GM12878 (cell line): Measurements from ENCODE around the gene METAP1D. TPM values are rescaled to one million over a fixed set of nuclear protein-coding genes. Genes with fewer than 3 reads are reported as not detected.

Experiments
- ATAC-seq: fragments of 200-7000 bp; cut with Tn5 transposase; 3 replicates; pipeline ENCODE4 v1.9.1; 2020; ENCODE audit warnings: mild to moderate bottlenecking, moderate library complexity
- BruUV-seq: library from RNA; stranded (reverse); fragments of 400-500 nt; replicated peaks from 2 replicates; lab custom pipeline; 2021; lab: Mats Ljungman, UMichigan
- CTCF ChIA-PET: fragments of 300-600 bp; sonication (Branson Sonifier 250); formaldehyde crosslinking; extraction: SDS; loops from one replicate; lab custom pipeline; 2021; ENCODE audit warnings: inconsistent platforms; lab: Yijun Ruan, JAX
- POLR2A ChIA-PET: fragments of 350-600 bp; formaldehyde crosslinking; extraction: SDS; loops from one replicate; lab custom pipeline; 2021; ENCODE audit warnings: inconsistent platforms; lab: Charles Lee
- RAD21 ChIA-PET: fragments of 300-600 bp; sonication (Branson Sonifier 250); formaldehyde crosslinking; loops from one replicate; lab custom pipeline; 2023; ENCODE audit warnings: antibody characterized with exemption; ENCODE audit not compliant: unreplicated experiment; lab: Charles Lee
- SMC1A ChIA-PET: fragments of 300-600 bp; sonication (Branson Sonifier 250); formaldehyde crosslinking; loops from one replicate; lab custom pipeline; 2023; ENCODE audit not compliant: unreplicated experiment, uncharacterized antibody; lab: Charles Lee
- DNase-seq: peaks from one replicate; pipeline ENCODE4 v3.0.0-alpha.2; 2011; ENCODE audit warnings: low read depth, low spot score
- FAIRE-seq: peaks from 3 replicates; lab custom pipeline; 2011; peaks lifted over from hg19 to GRCh38; lab: Jason Lieb, UNC
- H2AFZ ChIP-seq: 2 replicates; pipeline ENCODE4 v1.6.0; 2011; ENCODE audit warnings: low read depth, low read length, control low read depth; ENCODE audit not compliant: control insufficient read depth
- H3K27ac ChIP-seq: 2 replicates; pipeline ENCODE4 v1.5.1; 2011; ENCODE audit warnings: control low read depth; ENCODE audit not compliant: control insufficient read depth, insufficient read depth
- H3K27me3 ChIP-seq, 2 experiments: replicated peaks in 1 of 2; 2 replicates each; pipeline versions ENCODE4 v1.6.0 to v1.6.1; 2011; ENCODE audit warnings: low read length in 1 of 2; ENCODE audit not compliant: control insufficient read depth in 2 of 2, insufficient read depth in 2 of 2
- H3K36me3 ChIP-seq, 2 experiments: 2 replicates each; pipeline ENCODE4 v1.5.1; 2011; ENCODE audit warnings: low read length in 1 of 2; ENCODE audit not compliant: control insufficient read depth in 2 of 2, insufficient read depth in 2 of 2
- H3K4me1 ChIP-seq: 2 replicates; pipeline ENCODE4 v1.6.1; 2011; ENCODE audit warnings: mild to moderate bottlenecking, low read length, moderate library complexity, mixed read lengths; ENCODE audit not compliant: control insufficient read depth, insufficient read depth
- H3K4me2 ChIP-seq: 2 replicates; pipeline ENCODE4 v1.6.0; 2011; ENCODE audit warnings: control low read depth; ENCODE audit not compliant: control insufficient read depth, insufficient read depth
- H3K4me3 ChIP-seq: fragments of 200-600 bp; sonication (generic); 2 replicates; pipeline ENCODE4 v1.5.1; 2016
- H3K79me2 ChIP-seq: 2 replicates; pipeline ENCODE4 v1.6.0; 2011; ENCODE audit warnings: low read length; ENCODE audit not compliant: control insufficient read depth, insufficient read depth
- H3K9ac ChIP-seq: 2 replicates; pipeline ENCODE4 v1.8.0; 2011; ENCODE audit warnings: low read length, control low read depth, mixed read lengths; ENCODE audit not compliant: control insufficient read depth, insufficient read depth
- H3K9me3 ChIP-seq: replicated peaks from 3 replicates; pipeline ENCODE4 v1.5.1; 2011; ENCODE audit warnings: mild to moderate bottlenecking, low read length; ENCODE audit not compliant: control insufficient read depth, insufficient read depth
- H4K20me1 ChIP-seq: 2 replicates; pipeline ENCODE4 v1.6.0; 2011; ENCODE audit not compliant: control insufficient read depth, insufficient read depth
- IKZF2 ChIP-seq, 2 experiments: fragments of 450-650 bp; IDR thresholded peaks; 2 replicates each; pipeline ENCODE4 v1.6.1; 2017; ENCODE audit warnings: mild to moderate bottlenecking in 2 of 2, moderate library complexity in 2 of 2
- SIX5 ChIP-seq: IDR thresholded peaks from 2 replicates; pipeline ENCODE4 v1.6.1; 2011; ENCODE audit warnings: mild to moderate bottlenecking, low read depth, low read length, moderate library complexity; ENCODE audit not compliant: severe bottlenecking
- SMAD5 ChIP-seq: IDR thresholded peaks from 2 replicates; pipeline ENCODE4 v1.6.1; 2016; ENCODE audit warnings: antibody characterized with exemption, low read depth
- SUPT20H ChIP-seq: IDR thresholded peaks from 2 replicates; pipeline ENCODE4 v1.6.1; 2011; ENCODE audit warnings: low read depth, mild to moderate bottlenecking, low read length, moderate library complexity, borderline replicate concordance; ENCODE audit not compliant: control insufficient read depth
- SUZ12 ChIP-seq: fragments of 200-600 bp; sonication (generic); IDR thresholded peaks from one replicate; pipeline ENCODE4 v1.6.1; 2018; ENCODE audit warnings: antibody characterized with exemption, mild to moderate bottlenecking; ENCODE audit not compliant: unreplicated experiment
- TARDBP ChIP-seq: IDR thresholded peaks from 2 replicates; pipeline ENCODE4 v1.6.1; 2016; ENCODE audit warnings: borderline replicate concordance
- ZNF217 ChIP-seq: fragments of 450-650 bp; IDR thresholded peaks from 2 replicates; pipeline ENCODE4 v1.6.1; 2017; ENCODE audit warnings: antibody characterized with exemption, mild to moderate bottlenecking
- ZNF24 ChIP-seq: fragments of 450-650 bp; IDR thresholded peaks from 2 replicates; pipeline ENCODE4 v1.6.1; 2017; ENCODE audit warnings: antibody characterized with exemption, mild to moderate bottlenecking
- ZZZ3 ChIP-seq: IDR thresholded peaks from 2 replicates; pipeline ENCODE4 v1.6.1; 2011; ENCODE audit warnings: low read depth; ENCODE audit not compliant: control insufficient read depth, insufficient read length
- WGBS: methylation state at CpG from one replicate; pipeline ENCODE4 v1.1.6; 2016; ENCODE audit warnings: low lambda C conversion rate; ENCODE audit not compliant: insufficient replicate concordance, insufficient coverage; ENCODE audit errors: missing lambda C conversion rate; 5-methylcytosine and 5-hydroxymethylcytosine counted together
- in situ Hi-C: fragments of 300-500 bp; cut with MboI; formaldehyde crosslinking; loops from 9 replicates; pipeline ENCODE4 v1.14.3; 2018; ENCODE audit warnings: mixed read lengths
- intact Hi-C: fragments of 100-400 bp; cut with micrococcal nuclease; formaldehyde crosslinking; loops from one replicate; pipeline ENCODE4 v1.14.2; 2022; ENCODE audit not compliant: unreplicated experiment
- polyA plus RNA-seq, 11 experiments: library from polyadenylated mRNA; depleted of rRNA in 4 of 11; unstranded in 6 of 11; stranded (reverse) in 5 of 11; fragments of >200 nt; fragmentation: Nextera tagmentation in 4 of 11; fragmentation: Illumina TruSeq in 1 of 11; extraction: Ambion mirVana in 4 of 11; extraction: Trizol in 1 of 11; gene quantifications; 1 replicate in 1 of 11; 2 replicates in 10 of 11; pipeline versions ENCODE4 v1.2.1 to v1.2.3, GENCODE V29; 2011 to 2016; ENCODE audit warnings: inconsistent platforms in 2 of 11, missing spikeins in 2 of 11, low read depth in 1 of 11
- total RNA-seq, 4 experiments: library from RNA; depleted of rRNA in 3 of 4; stranded (reverse); fragments of >200 nt in 3 of 4; fragmentation: Illumina TruSeq in 1 of 4; extraction: Trizol in 1 of 4; gene quantifications; 2 replicates each; pipeline versions ENCODE4 v1.2.1 to v1.2.3, GENCODE V29; 2013 to 2021
- TF ChIP-seq, protein P1 (sequence below): IDR thresholded peaks from 2 replicates; pipeline ENCODE4 v1.6.1; 2012; ENCODE audit warnings: low read depth, low read length, improper control_type of control experiment
- TF ChIP-seq, protein P2 (sequence below): fragments of 150-350 bp; IDR thresholded peaks from 2 replicates; pipeline ENCODE4 v1.6.1; 2016; ENCODE audit warnings: low read depth, low read length
- TF ChIP-seq, protein P3 (sequence below): IDR thresholded peaks from 2 replicates; pipeline ENCODE4 v1.6.1; 2012; ENCODE audit warnings: low read depth, low read length, improper control_type of control experiment

METAP1D gene
- total and polyA plus RNA-seq, 10 of the 15 experiments (the other 5 are each of a cell fraction or from before 2014, with no cell fraction given), result 4.5 to 12.1 (median 7.8) TPM

DNA sequence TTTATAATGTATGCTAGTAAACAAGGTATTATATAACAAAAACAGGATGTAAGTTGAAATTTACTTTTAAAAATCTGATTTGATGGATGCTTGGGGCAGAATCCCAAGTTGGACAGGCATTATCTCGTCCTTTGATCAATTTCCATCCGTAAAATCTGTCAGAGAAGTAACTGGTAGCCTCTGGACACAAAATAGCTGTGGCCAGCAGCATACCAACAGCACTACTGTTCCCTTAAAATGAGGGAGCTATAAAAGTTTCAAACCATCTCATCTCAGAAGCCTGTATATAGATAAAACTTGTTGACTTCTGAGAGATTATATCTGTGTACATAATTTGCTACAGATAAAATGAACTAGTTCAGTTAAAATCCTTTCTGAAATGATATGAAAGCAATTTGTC is 14.7 kb upstream of the METAP1D start (continued):
- TF ChIP-seq, protein P1, sequence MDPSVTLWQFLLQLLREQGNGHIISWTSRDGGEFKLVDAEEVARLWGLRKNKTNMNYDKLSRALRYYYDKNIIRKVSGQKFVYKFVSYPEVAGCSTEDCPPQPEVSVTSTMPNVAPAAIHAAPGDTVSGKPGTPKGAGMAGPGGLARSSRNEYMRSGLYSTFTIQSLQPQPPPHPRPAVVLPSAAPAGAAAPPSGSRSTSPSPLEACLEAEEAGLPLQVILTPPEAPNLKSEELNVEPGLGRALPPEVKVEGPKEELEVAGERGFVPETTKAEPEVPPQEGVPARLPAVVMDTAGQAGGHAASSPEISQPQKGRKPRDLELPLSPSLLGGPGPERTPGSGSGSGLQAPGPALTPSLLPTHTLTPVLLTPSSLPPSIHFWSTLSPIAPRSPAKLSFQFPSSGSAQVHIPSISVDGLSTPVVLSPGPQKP, result no peak
- no peak for TF ChIP-seq SMAD5
- TF ChIP-seq SUZ12, result no peak
- no peak for TF ChIP-seq ZZZ3

DNA sequence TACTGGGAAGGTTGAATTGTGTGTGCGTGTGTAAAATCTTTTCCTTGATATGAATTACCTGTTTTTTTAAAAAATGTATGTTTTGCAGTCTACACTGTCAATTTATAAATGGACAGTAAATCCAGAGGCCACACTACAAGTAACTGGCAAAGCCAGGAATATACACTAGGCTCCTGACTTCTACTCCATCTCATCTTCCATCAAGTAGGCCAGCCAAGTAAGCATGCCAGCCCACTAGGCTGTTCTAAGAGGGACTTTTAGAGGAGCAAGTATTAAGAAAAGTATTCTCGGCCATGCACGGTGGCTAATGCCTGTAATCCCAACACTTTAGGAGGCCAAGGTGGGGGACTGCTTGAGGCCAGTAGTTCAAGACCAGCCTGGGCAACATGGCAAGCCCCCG is 13.0 kb upstream of the METAP1D start:
- ChIA-PET CTCF (no interaction called here), POLR2A (no interaction called here), RAD21 (no interaction called here), SMC1A (no interaction called here)
- H3K4me2 ChIP-seq, result no peak overlapping the region
- no peak overlapping the region for H2AFZ ChIP-seq
- FAIRE-seq (no peak), ATAC-seq (no peak), DNase-seq (no peak)
- no peaks in the 10 kb centered on the region; a peak in 2 of 4 replicates for H3K36me3 ChIP-seq
- no peaks in the 10 kb centered on the region for H3K4me1 ChIP-seq
- no peaks in the 10 kb centered on the region for H3K27me3 ChIP-seq
- no peaks in the 10 kb centered on the region for H3K79me2 ChIP-seq
- H4K20me1 ChIP-seq, result no peaks in the 10 kb centered on the region
- in situ Hi-C loops, result no loop called here
- H3K4me3 ChIP-seq, result no peak overlapping the region
- H3K9ac ChIP-seq, result no peak overlapping the region
- no peak overlapping the region for H3K27ac ChIP-seq
- BruUV-seq, result no TSS peak
- 84% methylated on average over 4 of the region's 4 CpGs for WGBS
- H3K9me3 ChIP-seq, result no peaks in the 10 kb centered on the region
- TF ChIP-seq SIX5, result no peak
- no peak for TF ChIP-seq SUPT20H
- TF ChIP-seq, protein P2, sequence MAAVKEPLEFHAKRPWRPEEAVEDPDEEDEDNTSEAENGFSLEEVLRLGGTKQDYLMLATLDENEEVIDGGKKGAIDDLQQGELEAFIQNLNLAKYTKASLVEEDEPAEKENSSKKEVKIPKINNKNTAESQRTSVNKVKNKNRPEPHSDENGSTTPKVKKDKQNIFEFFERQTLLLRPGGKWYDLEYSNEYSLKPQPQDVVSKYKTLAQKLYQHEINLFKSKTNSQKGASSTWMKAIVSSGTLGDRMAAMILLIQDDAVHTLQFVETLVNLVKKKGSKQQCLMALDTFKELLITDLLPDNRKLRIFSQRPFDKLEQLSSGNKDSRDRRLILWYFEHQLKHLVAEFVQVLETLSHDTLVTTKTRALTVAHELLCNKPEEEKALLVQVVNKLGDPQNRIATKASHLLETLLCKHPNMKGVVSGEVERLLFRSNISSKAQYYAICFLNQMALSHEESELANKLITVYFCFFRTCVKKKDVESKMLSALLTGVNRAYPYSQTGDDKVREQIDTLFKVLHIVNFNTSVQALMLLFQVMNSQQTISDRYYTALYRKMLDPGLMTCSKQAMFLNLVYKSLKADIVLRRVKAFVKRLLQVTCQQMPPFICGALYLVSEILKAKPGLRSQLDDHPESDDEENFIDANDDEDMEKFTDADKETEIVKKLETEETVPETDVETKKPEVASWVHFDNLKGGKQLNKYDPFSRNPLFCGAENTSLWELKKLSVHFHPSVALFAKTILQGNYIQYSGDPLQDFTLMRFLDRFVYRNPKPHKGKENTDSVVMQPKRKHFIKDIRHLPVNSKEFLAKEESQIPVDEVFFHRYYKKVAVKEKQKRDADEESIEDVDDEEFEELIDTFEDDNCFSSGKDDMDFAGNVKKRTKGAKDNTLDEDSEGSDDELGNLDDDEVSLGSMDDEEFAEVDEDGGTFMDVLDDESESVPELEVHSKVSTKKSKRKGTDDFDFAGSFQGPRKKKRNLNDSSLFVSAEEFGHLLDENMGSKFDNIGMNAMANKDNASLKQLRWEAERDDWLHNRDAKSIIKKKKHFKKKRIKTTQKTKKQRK, result no peak
- no peak for TF ChIP-seq ZNF217
- TF ChIP-seq, protein P3, sequence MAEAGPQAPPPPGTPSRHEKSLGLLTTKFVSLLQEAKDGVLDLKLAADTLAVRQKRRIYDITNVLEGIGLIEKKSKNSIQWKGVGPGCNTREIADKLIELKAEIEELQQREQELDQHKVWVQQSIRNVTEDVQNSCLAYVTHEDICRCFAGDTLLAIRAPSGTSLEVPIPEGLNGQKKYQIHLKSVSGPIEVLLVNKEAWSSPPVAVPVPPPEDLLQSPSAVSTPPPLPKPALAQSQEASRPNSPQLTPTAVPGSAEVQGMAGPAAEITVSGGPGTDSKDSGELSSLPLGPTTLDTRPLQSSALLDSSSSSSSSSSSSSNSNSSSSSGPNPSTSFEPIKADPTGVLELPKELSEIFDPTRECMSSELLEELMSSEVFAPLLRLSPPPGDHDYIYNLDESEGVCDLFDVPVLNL, result no peak
- TF ChIP-seq TARDBP, result no peak
- TF ChIP-seq IKZF2 (IDR thresholded peaks at IDR 0.05), result no peak
- no peak for TF ChIP-seq ZNF24
- intact Hi-C loops, result no loop called here
